HG03378 (cell line): ENCODE data around the gene ACSL1.
"Not testable (repeated sequence)": the region's sequence is repeated elsewhere in the genome, so short reads cannot be mapped to it uniquely, and the experiment has no call there.

Source experiments
- ATAC-seq: cut with Tn5 transposase; IDR thresholded peaks from one replicate; pipeline ENCODE4 v1.9.1; 2021; ENCODE audit warnings: mild to moderate bottlenecking, moderate library complexity; ENCODE audit not compliant: unreplicated experiment

The ACSL1 gene

DNA sequence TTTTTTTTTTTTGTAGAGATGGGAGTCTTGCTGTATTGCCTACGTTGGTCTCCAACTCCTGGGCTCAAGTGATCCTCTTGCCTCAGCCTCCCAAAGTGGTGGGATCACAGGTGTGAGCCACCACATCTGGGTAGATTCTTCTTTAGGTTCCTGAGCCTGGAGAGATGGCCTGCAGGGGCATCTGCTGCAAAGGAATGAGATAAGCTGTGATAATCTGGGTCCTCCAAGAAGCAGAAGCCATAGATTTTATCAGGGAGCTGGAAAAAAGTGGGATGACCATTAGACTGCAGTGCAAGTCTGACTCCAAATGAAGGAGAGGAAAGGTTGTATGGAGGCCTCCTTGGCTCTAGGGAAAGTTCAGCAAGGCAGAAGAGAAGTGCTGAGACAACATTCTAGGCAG is 19.0 kb upstream of the ACSL1 start:
- no peak for ATAC-seq

GRCh38 chr4:184843984-184844554 is 18.3 kb upstream of the ACSL1 start:
- ATAC-seq, result no peak

GRCh38 chr4:184839075-184839399 is 13.3 kb upstream of the ACSL1 start:
- ATAC-seq, result not testable (repeated sequence)

- no peak for ATAC-seq
Observed at GRCh38 chr4:184838249-184839074, 12.7 kb upstream of the ACSL1 start.

DNA sequence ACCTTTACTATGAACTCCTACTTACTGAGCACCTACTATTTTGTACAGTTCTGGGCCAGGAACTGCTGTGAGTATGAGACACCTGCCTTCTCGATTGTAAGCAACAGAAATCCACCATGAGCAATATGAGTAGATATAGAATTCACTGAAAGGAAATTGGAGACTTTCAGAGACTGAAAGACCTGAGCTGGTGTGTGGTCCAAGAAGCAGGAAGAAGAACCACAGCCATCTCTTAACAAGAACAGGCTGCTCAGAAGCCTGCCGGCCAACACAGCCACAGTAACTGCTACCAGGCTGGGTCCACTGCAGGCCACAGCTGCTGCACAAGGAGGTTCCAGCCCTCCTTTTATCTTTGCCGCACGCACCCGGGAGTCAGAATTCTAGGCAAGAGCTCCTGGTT is 10.8 kb upstream of the ACSL1 start:
- no peak for ATAC-seq

- no peak for ATAC-seq
Observed at GRCh38 chr4:184833046-184833838, 7.5 kb upstream of the ACSL1 start.

DNA sequence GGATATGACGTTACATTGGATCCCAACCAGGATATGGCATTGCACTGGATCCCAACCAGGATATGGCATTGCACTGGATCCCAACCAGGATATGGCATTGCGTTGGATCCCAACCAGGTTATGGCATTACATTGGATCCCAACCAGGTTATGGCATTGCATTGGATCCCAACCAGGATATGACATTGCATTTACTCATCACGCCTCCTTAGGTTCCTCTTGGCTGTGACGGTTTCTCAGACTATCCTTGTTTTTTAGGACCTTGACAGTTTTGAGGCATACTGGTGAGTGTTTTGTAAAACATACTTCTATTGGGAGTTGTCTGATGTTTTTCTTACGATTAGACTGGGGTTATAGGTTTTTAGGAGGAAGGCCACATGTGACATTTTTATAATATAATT is 5.4 kb upstream of the ACSL1 start:
- ATAC-seq, result no peak

GRCh38 chr4:184826691-184827270 is 1.0 kb upstream of the ACSL1 start:
- peak; percentile 17 for ATAC-seq

GRCh38 chr4:184825141-184825895 is 450 bp downstream of the ACSL1 start:
- ATAC-seq, result peak; percentile 12

- no peak for ATAC-seq
Observed at GRCh38 chr4:184824776-184825084, 1.0 kb downstream of the ACSL1 start.

GRCh38 chr4:184824081-184824775 is 1.5 kb downstream of the ACSL1 start:
- ATAC-seq, result peak; percentile 37

- ATAC-seq, result no peak
Observed at GRCh38 chr4:184823014-184823413, 2.8 kb downstream of the ACSL1 start.

- ATAC-seq, result no peak
Observed at GRCh38 chr4:184822356-184822755, 3.4 kb downstream of the ACSL1 start.

- ATAC-seq, result no peak
Observed at GRCh38 chr4:184821242-184821641, 4.5 kb downstream of the ACSL1 start.

GRCh38 chr4:184819786-184820185 is 6.0 kb downstream of the ACSL1 start:
- no peak for ATAC-seq

DNA sequence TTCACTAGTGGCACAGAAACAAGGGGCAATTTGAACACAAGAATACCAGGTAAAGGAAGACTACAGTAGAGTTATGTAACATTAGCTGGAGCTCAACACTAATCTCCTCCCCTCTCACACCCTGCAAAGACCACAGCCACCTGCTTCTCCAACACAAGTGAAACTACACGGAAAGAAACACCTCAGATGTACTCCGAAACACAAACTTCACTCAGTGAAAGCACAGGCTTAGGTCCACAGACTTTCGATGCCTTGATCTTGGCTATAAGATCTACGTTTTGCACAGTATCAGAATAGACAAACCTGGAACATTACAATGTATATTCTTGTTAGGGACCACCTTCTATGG is 7.6 kb downstream of the ACSL1 start:
- no peak for ATAC-seq

GRCh38 chr4:184817494-184818215 is 8.1 kb downstream of the ACSL1 start:
- ATAC-seq, result no peak

DNA sequence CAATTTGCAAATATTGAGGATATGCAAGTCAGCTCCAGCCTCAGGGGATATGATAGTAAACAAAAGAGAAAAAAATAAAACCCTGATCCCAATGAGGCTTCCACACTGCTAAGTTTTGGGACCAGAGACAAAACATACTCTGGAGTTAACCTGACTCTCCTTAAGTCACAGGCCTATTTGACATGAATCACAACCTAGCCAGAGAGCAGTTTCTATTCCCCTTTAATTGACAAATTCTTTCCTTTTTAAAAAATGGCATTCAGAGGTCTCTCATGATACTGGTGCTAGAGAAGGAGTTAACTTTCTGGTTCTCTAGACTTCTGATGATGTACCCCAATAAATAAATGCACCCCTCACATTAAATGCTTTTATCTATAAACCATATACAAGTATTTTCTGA is 8.8 kb downstream of the ACSL1 start:
- no peak for ATAC-seq

GRCh38 chr4:184815046-184815877 is 10.5 kb downstream of the ACSL1 start:
- peak; percentile 88 for ATAC-seq
